HEK293T (cell line): ENCODE data around the gene MMP3.

Source experiments
- ARNT ChIP-seq: fragments of 450-650 bp; IDR thresholded peaks from 2 replicates; pipeline ENCODE4 v1.6.1; 2017; ENCODE audit warnings: mild to moderate bottlenecking
- BHLHE40 ChIP-seq: fragments of 450-650 bp; IDR thresholded peaks from 2 replicates; pipeline ENCODE4 v1.6.1; 2016; ENCODE audit warnings: mild to moderate bottlenecking, moderate library complexity, borderline replicate concordance
- FOXK2 ChIP-seq: fragments of 450-650 bp; IDR thresholded peaks from 2 replicates; pipeline ENCODE4 v1.6.1; 2016; ENCODE audit warnings: mild to moderate bottlenecking
- L3MBTL2 ChIP-seq: fragments of 450-650 bp; conservative IDR thresholded peaks from 2 replicates; pipeline ENCODE4 v1.6.1; 2016; ENCODE audit warnings: mild to moderate bottlenecking
- PKNOX1 ChIP-seq: fragments of 450-650 bp; IDR thresholded peaks from 2 replicates; pipeline ENCODE4 v1.6.1; 2016
- SP1 ChIP-seq: fragments of 450-650 bp; IDR thresholded peaks from 2 replicates; pipeline ENCODE4 v1.6.1; 2017
- ZNF384 ChIP-seq: fragments of 450-650 bp; IDR thresholded peaks from 2 replicates; pipeline ENCODE4 v1.6.1; 2016

GRCh38 chr11:102810950-102811660 is 32.3 kb downstream of the MMP3 start:
- no peak for TF ChIP-seq ARNT
- no peak for TF ChIP-seq PKNOX1
- no peak for TF ChIP-seq L3MBTL2
- TF ChIP-seq BHLHE40: no peak
- TF ChIP-seq ZNF384: no peak
- TF ChIP-seq SP1: no peak
- no peak for TF ChIP-seq FOXK2
